Mesendoderm (in vitro differentiated cells): ENCODE results near the gene DDIAS.

ENCODE experiments used
- DNase-seq: peaks from one replicate; pipeline ENCODE4 v3.0.0; 2013
- H2AK5ac ChIP-seq: 2 replicates; pipeline ENCODE4 v1.6.1; 2013; ENCODE audit warnings: low read length, inconsistent platforms
- H2BK120ac ChIP-seq: 2 replicates; pipeline ENCODE4 v1.6.1; 2013; ENCODE audit warnings: low read depth, mild to moderate bottlenecking, low read length, moderate library complexity, mixed read lengths
- H2BK15ac ChIP-seq: replicated peaks from 2 replicates; pipeline ENCODE4 v1.6.1; 2013; ENCODE audit warnings: low read depth, mild to moderate bottlenecking, moderate library complexity
- H2BK5ac ChIP-seq: 2 replicates; pipeline ENCODE4 v1.6.1; 2013; ENCODE audit warnings: low read length, inconsistent platforms
- H3K18ac ChIP-seq: 2 replicates; pipeline ENCODE4 v1.6.1; 2013; ENCODE audit warnings: mild to moderate bottlenecking, low read length, mixed read lengths
- H3K23ac ChIP-seq: one replicate; pipeline ENCODE4 v1.6.1; 2013; ENCODE audit warnings: low read length
- H3K27ac ChIP-seq: 2 replicates; pipeline ENCODE4 v1.5.1; 2013; ENCODE audit warnings: low read depth, mild to moderate bottlenecking, inconsistent platforms, low read length, moderate library complexity
- H3K27me3 ChIP-seq: 2 replicates; pipeline ENCODE4 v1.6.1; 2013; ENCODE audit warnings: low read length, control low read depth, mild to moderate bottlenecking, inconsistent platforms; ENCODE audit not compliant: insufficient read depth, poor library complexity
- H3K36me3 ChIP-seq: 2 replicates; pipeline ENCODE4 v1.6.1; 2013; ENCODE audit warnings: low read length, inconsistent platforms; ENCODE audit not compliant: control insufficient read depth, insufficient read depth
- H3K4ac ChIP-seq: one replicate; pipeline ENCODE4 v1.6.1; 2013; ENCODE audit warnings: low read depth, mild to moderate bottlenecking, low read length, moderate library complexity
- H3K4me1 ChIP-seq: 2 replicates; pipeline ENCODE4 v1.6.1; 2013; ENCODE audit warnings: low read depth, low read length, inconsistent platforms; ENCODE audit not compliant: control insufficient read depth
- H3K4me2 ChIP-seq: 2 replicates; pipeline ENCODE4 v1.6.1; 2013; ENCODE audit warnings: low read length
- H3K4me3 ChIP-seq: 2 replicates; pipeline ENCODE4 v1.5.1; 2013; ENCODE audit warnings: mild to moderate bottlenecking, low read length
- H3K56ac ChIP-seq: one replicate; pipeline ENCODE4 v1.6.1; 2013; ENCODE audit warnings: low read length
- H3K79me1 ChIP-seq: 2 replicates; pipeline ENCODE4 v1.6.1; 2013; ENCODE audit warnings: low read length, inconsistent platforms
- H3K79me2 ChIP-seq: 2 replicates; pipeline ENCODE4 v1.6.1; 2013; ENCODE audit warnings: mild to moderate bottlenecking, low read length; ENCODE audit not compliant: control insufficient read depth, insufficient read depth
- H3K9ac ChIP-seq: 2 replicates; pipeline ENCODE4 v1.6.1; 2013; ENCODE audit warnings: low read length, inconsistent platforms
- H4K5ac ChIP-seq: one replicate; pipeline ENCODE4 v1.6.1; 2013; ENCODE audit warnings: low read length
- H4K8ac ChIP-seq: one replicate; pipeline ENCODE4 v1.6.1; 2013; ENCODE audit warnings: low read depth, mild to moderate bottlenecking, control low read depth, low read length, moderate library complexity
- WGBS: extraction: QIAGEN DNeasy Blood & Tissue Kit; methylation state at CpG from one replicate; pipeline ENCODE4 v1.1.7; 2013; ENCODE audit warnings: low lambda C conversion rate, missing lambda C conversion rate; ENCODE audit not compliant: insufficient coverage; ENCODE audit errors: extremely low coverage; 5-methylcytosine and 5-hydroxymethylcytosine counted together

The DDIAS gene

GRCh38 chr11:82930229-82930628, 28.7 kb downstream of the DDIAS start:
- Histone ChIP-seq H3K18ac (no peak overlapping the region), H2BK120ac (no peak overlapping the region), H4K8ac (no peak overlapping the region), H3K23ac (no peak overlapping the region), H3K4me1 (no peaks in the 10 kb centered on the region), H3K56ac (no peak overlapping the region), H3K4me3 (no peak overlapping the region), H3K79me2 (no peaks in the 10 kb centered on the region), H3K9ac (no peak overlapping the region), H3K4ac (no peak overlapping the region), H3K4me2 (no peak overlapping the region), H4K5ac (no peak overlapping the region), H2AK5ac (no peak overlapping the region), H3K36me3 (no peaks in the 10 kb centered on the region), H2BK15ac (no peak overlapping the region), H3K27me3 (no peaks in the 10 kb centered on the region), H2BK5ac (no peak overlapping the region), H3K27ac (no peak overlapping the region), H3K79me1 (no peaks in the 10 kb centered on the region)
- no peak for DNase-seq
- no CpG with 5 or more reads among the region's 3 CpGs for WGBS

DNA sequence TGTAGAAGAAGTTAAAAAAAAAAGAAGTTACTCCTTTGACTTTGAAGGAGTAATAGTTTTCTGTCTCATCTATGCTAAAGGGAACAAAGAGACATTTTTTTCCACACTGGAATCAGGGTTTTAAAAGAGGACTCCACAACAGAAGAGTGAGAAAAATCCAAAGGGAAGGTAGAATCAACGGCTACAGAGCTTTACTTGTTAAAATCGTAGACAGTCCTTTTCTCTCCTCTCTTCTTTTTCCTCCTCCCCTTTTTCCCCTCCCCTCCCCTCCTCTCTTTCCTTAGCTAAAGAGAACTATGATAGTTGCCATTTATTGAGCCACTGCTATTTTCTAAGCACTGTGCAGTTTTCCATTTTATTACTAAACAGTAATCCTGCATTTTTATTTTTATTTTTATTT, 29.2 kb downstream of the DDIAS start:
- no CpG with 5 or more reads among the region's 2 CpGs for whole genome bisulfite sequencing
- no peak for DNase-seq
- Histone ChIP-seq H3K27me3 (no peaks in the 10 kb centered on the region), H2BK120ac (no peak overlapping the region), H3K79me1 (no peaks in the 10 kb centered on the region), H3K9ac (no peak overlapping the region), H3K18ac (no peak overlapping the region), H3K4me2 (no peak overlapping the region), H2BK15ac (no peak overlapping the region), H3K4me3 (no peak overlapping the region), H3K79me2 (no peaks in the 10 kb centered on the region), H4K8ac (no peak overlapping the region), H3K36me3 (no peaks in the 10 kb centered on the region), H4K5ac (no peak overlapping the region), H2BK5ac (no peak overlapping the region), H3K27ac (no peak overlapping the region), H3K4ac (no peak overlapping the region), H3K4me1 (no peaks in the 10 kb centered on the region), H3K56ac (no peak overlapping the region), H3K23ac (no peak overlapping the region), H2AK5ac (no peak overlapping the region)

DNA sequence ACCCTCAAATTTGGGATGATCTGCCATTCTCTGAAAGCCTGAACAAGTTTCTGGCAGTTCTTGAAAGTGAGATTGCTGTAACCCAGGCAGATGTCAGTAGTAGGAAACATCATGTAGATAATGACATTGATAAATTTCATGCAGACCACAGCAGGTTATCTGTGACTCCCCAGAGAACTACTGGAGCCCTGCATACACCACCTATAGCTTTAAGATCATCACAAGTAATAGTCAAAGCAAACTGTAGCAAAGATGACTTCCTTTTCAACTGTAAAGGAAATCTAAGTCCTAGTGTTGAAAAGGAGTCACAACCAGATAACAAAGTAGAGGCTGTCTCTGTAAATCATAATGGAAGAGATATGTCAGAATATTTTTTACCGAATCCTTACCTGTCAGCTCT, 31.0 kb downstream of the DDIAS start:
- H3K56ac ChIP-seq: no peak overlapping the region
- no peak overlapping the region for H3K4me2 ChIP-seq
- H3K27me3 ChIP-seq: no peaks in the 10 kb centered on the region
- H3K4me3 ChIP-seq: no peak overlapping the region
- no peaks in the 10 kb centered on the region for H3K36me3 ChIP-seq
- H3K23ac ChIP-seq: no peak overlapping the region
- no peak overlapping the region for H3K27ac ChIP-seq
- no peak overlapping the region for H2BK15ac ChIP-seq
- H3K79me1 ChIP-seq: no peaks in the 10 kb centered on the region
- no peak overlapping the region for H2BK120ac ChIP-seq
- H3K9ac ChIP-seq: no peak overlapping the region
- H3K4me1 ChIP-seq: no peaks in the 10 kb centered on the region
- no peak overlapping the region for H3K18ac ChIP-seq
- no peak overlapping the region for H4K8ac ChIP-seq
- H2AK5ac ChIP-seq: no peak overlapping the region
- no peaks in the 10 kb centered on the region for H3K79me2 ChIP-seq
- H2BK5ac ChIP-seq: no peak overlapping the region
- H4K5ac ChIP-seq: no peak overlapping the region
- no peak for DNase-seq
- H3K4ac ChIP-seq: no peak overlapping the region
- no CpG with 5 or more reads among the region's 1 CpG for WGBS

DNA sequence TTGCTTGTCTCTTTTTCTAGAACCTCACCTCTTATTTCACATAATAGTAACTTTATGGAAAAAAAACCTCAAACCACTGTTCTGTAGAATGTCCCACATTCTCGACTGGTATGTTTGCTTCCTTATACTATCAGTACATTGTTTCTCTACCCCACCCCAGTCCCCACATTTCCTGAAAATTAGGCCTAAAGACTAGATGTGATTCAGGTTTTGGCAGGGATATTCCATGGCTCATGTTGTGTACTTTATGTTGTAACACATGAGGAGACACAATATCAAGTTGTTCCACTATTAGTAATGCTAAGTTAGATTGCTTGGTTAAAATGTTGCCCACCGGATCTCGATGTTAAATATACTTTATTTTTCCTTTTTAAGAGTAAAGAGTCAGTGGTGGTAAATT, 34.7 kb downstream of the DDIAS start:
- no peak overlapping the region for H2AK5ac ChIP-seq
- no CpG with 5 or more reads among the region's 3 CpGs for WGBS
- no peak for DNase-seq
- H3K4me2 ChIP-seq: no peak overlapping the region
- H3K4me1 ChIP-seq: no peaks in the 10 kb centered on the region
- no peak overlapping the region for H2BK15ac ChIP-seq
- H3K9ac ChIP-seq: no peak overlapping the region
- H3K4me3 ChIP-seq: no peak overlapping the region
- no peak overlapping the region for H3K27ac ChIP-seq
- no peaks in the 10 kb centered on the region for H3K79me2 ChIP-seq
- H3K23ac ChIP-seq: no peak overlapping the region
- no peak overlapping the region for H2BK5ac ChIP-seq
- H3K36me3 ChIP-seq: no peaks in the 10 kb centered on the region
- no peak overlapping the region for H4K5ac ChIP-seq
- no peak overlapping the region for H3K18ac ChIP-seq
- H3K4ac ChIP-seq: no peak overlapping the region
- no peak overlapping the region for H2BK120ac ChIP-seq
- no peaks in the 10 kb centered on the region for H3K79me1 ChIP-seq
- no peak overlapping the region for H3K56ac ChIP-seq
- no peaks in the 10 kb centered on the region for H3K27me3 ChIP-seq
- no peak overlapping the region for H4K8ac ChIP-seq

DNA sequence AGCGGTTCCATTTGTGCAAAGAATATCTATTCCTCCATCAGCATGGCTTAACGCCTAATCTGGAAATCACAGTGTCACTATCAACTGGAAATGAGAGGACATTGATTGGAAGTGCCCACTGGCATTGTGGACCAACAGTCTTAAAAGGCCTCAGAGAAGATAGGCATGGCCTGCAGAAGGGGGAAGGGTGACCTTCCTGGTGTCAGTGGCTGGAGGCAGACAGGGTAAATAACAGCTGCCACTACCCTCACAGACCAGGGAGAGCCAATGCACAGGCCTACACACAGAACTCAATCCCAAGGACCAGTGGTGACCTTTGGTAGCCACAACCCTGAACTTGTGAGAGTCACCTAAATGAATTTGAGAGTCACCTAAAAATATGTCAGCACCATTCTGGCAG, 36.0 kb downstream of the DDIAS start:
- DNase-seq: no peak
- H2BK120ac ChIP-seq: no peak overlapping the region
- H3K4ac ChIP-seq: no peak overlapping the region
- H3K27me3 ChIP-seq: no peaks in the 10 kb centered on the region
- WGBS: no CpG with 5 or more reads among the region's 2 CpGs
- no peaks in the 10 kb centered on the region for H3K36me3 ChIP-seq
- no peak overlapping the region for H3K23ac ChIP-seq
- H2AK5ac ChIP-seq: no peak overlapping the region
- no peak overlapping the region for H2BK15ac ChIP-seq
- H3K4me1 ChIP-seq: no peaks in the 10 kb centered on the region
- H3K9ac ChIP-seq: no peak overlapping the region
- H4K8ac ChIP-seq: no peak overlapping the region
- H3K79me1 ChIP-seq: no peaks in the 10 kb centered on the region
- no peak overlapping the region for H4K5ac ChIP-seq
- no peak overlapping the region for H3K27ac ChIP-seq
- H3K56ac ChIP-seq: no peak overlapping the region
- H3K79me2 ChIP-seq: no peaks in the 10 kb centered on the region
- H3K4me3 ChIP-seq: no peak overlapping the region
- H2BK5ac ChIP-seq: no peak overlapping the region
- no peak overlapping the region for H3K4me2 ChIP-seq
- no peak overlapping the region for H3K18ac ChIP-seq

DNA sequence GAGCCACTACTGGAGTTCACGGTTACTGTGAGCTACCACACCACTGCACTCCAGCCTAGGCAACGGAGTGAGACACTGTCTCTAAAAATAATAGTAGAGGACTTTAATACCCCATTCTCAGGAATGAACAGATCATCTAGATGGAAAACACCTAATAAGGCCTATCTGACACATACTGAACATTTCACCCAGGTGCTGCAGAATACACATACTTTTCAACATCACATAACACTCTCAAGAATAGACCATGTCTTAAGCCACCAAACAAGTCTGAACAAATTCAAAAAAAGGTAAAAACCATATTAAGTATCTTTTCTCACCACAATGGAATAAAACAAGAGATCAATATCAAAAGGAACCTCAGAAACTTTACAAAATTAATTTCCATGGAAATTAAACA, 37.9 kb downstream of the DDIAS start:
- no peaks in the 10 kb centered on the region for H3K79me1 ChIP-seq
- DNase-seq: no peak
- H3K4me1 ChIP-seq: no peaks in the 10 kb centered on the region
- no peak overlapping the region for H3K27ac ChIP-seq
- no peak overlapping the region for H2BK120ac ChIP-seq
- no peak overlapping the region for H2BK5ac ChIP-seq
- no CpG with 5 or more reads among the region's 2 CpGs for WGBS
- no peaks in the 10 kb centered on the region for H3K79me2 ChIP-seq
- H3K4ac ChIP-seq: no peak overlapping the region
- H3K9ac ChIP-seq: no peak overlapping the region
- no peaks in the 10 kb centered on the region for H3K27me3 ChIP-seq
- no peak overlapping the region for H2BK15ac ChIP-seq
- no peak overlapping the region for H4K5ac ChIP-seq
- H3K4me2 ChIP-seq: no peak overlapping the region
- H3K4me3 ChIP-seq: no peak overlapping the region
- H3K36me3 ChIP-seq: no peaks in the 10 kb centered on the region
- H3K23ac ChIP-seq: no peak overlapping the region
- no peak overlapping the region for H4K8ac ChIP-seq
- no peak overlapping the region for H3K18ac ChIP-seq
- H2AK5ac ChIP-seq: no peak overlapping the region
- no peak overlapping the region for H3K56ac ChIP-seq
